Activated CD4-positive, CD25-positive, alpha-beta regulatory T cell treated with anti-CD3 and anti-CD28 coated beads, Interleukin-2, amount 50 U/mL, for 16 hours (primary cell): ENCODE results near the gene RXRG.

Experiments used
- DNase-seq: peaks from one replicate; pipeline ENCODE4 v3.0.0-alpha.2; 2020; ENCODE audit warnings: low read depth, low spot score

Gene RXRG

GRCh38 chr1:165451691-165452090, 6.8 kb upstream of the RXRG start:
- DNase-seq = no peak

- no peak for DNase-seq
Observed at GRCh38 chr1:165449131-165449530, 4.2 kb upstream of the RXRG start.

GRCh38 chr1:165445388-165445787, 462 bp upstream of the RXRG start:
- no peak for DNase-seq

GRCh38 chr1:165443539-165444311, 1.2 kb downstream of the RXRG start:
- DNase-seq = no peak

GRCh38 chr1:165442653-165443052, 2.3 kb downstream of the RXRG start:
- DNase-seq = no peak

GRCh38 chr1:165442053-165442452, 2.9 kb downstream of the RXRG start:
- DNase-seq = no peak

GRCh38 chr1:165441166-165441880, 3.6 kb downstream of the RXRG start:
- no peak for DNase-seq

- DNase-seq = no peak
Observed at GRCh38 chr1:165439330-165439729, 5.6 kb downstream of the RXRG start.

GRCh38 chr1:165436994-165437393, 7.9 kb downstream of the RXRG start:
- DNase-seq = no peak

GRCh38 chr1:165435801-165436200, 9.1 kb downstream of the RXRG start:
- no peak for DNase-seq

GRCh38 chr1:165434281-165434680, 10.6 kb downstream of the RXRG start:
- no peak for DNase-seq

GRCh38 chr1:165431079-165431478, 13.8 kb downstream of the RXRG start:
- no peak for DNase-seq

GRCh38 chr1:165426745-165427144, 18.2 kb downstream of the RXRG start:
- no peak for DNase-seq

GRCh38 chr1:165425621-165426020, 19.3 kb downstream of the RXRG start:
- no peak for DNase-seq

- no peak for DNase-seq
Observed at GRCh38 chr1:165424454-165425216, 20.3 kb downstream of the RXRG start.

- no peak for DNase-seq
Observed at GRCh38 chr1:165423136-165423535, 21.8 kb downstream of the RXRG start.

- no peak for DNase-seq
Observed at GRCh38 chr1:165420655-165421054, 24.3 kb downstream of the RXRG start.

- no peak for DNase-seq
Observed at GRCh38 chr1:165419839-165420238, 25.1 kb downstream of the RXRG start.

- no peak for DNase-seq
Observed at GRCh38 chr1:165418195-165418594, 26.7 kb downstream of the RXRG start.

GRCh38 chr1:165416876-165417275, 28.1 kb downstream of the RXRG start:
- DNase-seq = no peak

- DNase-seq = no peak
Observed at GRCh38 chr1:165415068-165415467, 29.9 kb downstream of the RXRG start.

- DNase-seq = no peak
Observed at GRCh38 chr1:165414620-165415019, 30.3 kb downstream of the RXRG start.
